Peyer's patch (tissue), 4 donors: ENCODE measurements around the gene MAP3K10. TPM values are rescaled to one million over a fixed set of nuclear protein-coding genes. Genes with fewer than 3 reads are reported as not detected.

Experiments used
- DNase-seq, 3 donors: peaks; one replicate each; pipeline ENCODE4 v3.0.0-alpha.2; 2017 to 2019
- H3K27ac ChIP-seq, 4 donors: fragments of 200-600 bp; sonication (generic); one replicate each; pipeline ENCODE4 v1.5.1; 2016 to 2019
- H3K27me3 ChIP-seq, 2 donors: fragments of 200-600 bp; sonication (generic); one replicate each; pipeline ENCODE4 v1.5.1; 2019
- H3K36me3 ChIP-seq, 3 donors: fragments of 200-600 bp; sonication (generic); one replicate each; pipeline ENCODE4 v1.5.1; 2016 to 2019
- H3K4me1 ChIP-seq, 4 donors: fragments of 200-600 bp; sonication (generic); one replicate each; pipeline ENCODE4 v1.5.1; 2016 to 2019
- H3K4me3 ChIP-seq, 4 donors: fragments of 200-600 bp; sonication (generic); 1 replicate in 3 of 4; 2 replicates in 1 of 4; pipeline ENCODE4 v1.5.1; 2016 to 2019; ENCODE audit warnings: mild to moderate bottlenecking in 1 of 4
- H3K9me3 ChIP-seq, 4 donors: fragments of 200-600 bp; sonication (generic); one replicate each; pipeline ENCODE4 v1.5.1; 2016 to 2019; ENCODE audit warnings: mild to moderate bottlenecking in 1 of 4
- POLR2A ChIP-seq, 2 donors: fragments of 450-650 bp; IDR thresholded peaks; one replicate each; pipeline ENCODE4 v1.5.1; 2017; ENCODE audit warnings: antibody characterized with exemption in 2 of 2, mild to moderate bottlenecking in 2 of 2, moderate library complexity in 2 of 2
- total RNA-seq, 4 donors: library from RNA; depleted of rRNA; stranded (reverse); fragments of >200 nt; gene quantifications; one replicate each; pipeline ENCODE4 v1.1.0, GENCODE V29; 2016
- TF ChIP-seq, protein P1 (sequence below), 6 experiments: fragments of 450-650 bp in 4 of 6; fragments of 200-600 bp in 2 of 6; sonication (generic) in 1 of 6; IDR thresholded peaks; one replicate each; pipeline ENCODE4 v1.5.1; 2017 to 2019; ENCODE audit warnings: antibody characterized with exemption in 6 of 6, mild to moderate bottlenecking in 3 of 6, moderate library complexity in 1 of 6

MAP3K10 gene
- total RNA-seq, 4 donors from 2014 or later = 8.1 to 64.4 (median 16.2) TPM

GRCh38 chr19:40231544-40232424 is 40.6 kb downstream of the MAP3K10 start:
- peaks cover 0 to 14% (median 0%) of the 10 kb centered on the region in 4 donors for H3K4me1 ChIP-seq
- TF ChIP-seq POLR2A (IDR thresholded peaks at IDR 0.05) = no peak
- TF ChIP-seq, protein P1, sequence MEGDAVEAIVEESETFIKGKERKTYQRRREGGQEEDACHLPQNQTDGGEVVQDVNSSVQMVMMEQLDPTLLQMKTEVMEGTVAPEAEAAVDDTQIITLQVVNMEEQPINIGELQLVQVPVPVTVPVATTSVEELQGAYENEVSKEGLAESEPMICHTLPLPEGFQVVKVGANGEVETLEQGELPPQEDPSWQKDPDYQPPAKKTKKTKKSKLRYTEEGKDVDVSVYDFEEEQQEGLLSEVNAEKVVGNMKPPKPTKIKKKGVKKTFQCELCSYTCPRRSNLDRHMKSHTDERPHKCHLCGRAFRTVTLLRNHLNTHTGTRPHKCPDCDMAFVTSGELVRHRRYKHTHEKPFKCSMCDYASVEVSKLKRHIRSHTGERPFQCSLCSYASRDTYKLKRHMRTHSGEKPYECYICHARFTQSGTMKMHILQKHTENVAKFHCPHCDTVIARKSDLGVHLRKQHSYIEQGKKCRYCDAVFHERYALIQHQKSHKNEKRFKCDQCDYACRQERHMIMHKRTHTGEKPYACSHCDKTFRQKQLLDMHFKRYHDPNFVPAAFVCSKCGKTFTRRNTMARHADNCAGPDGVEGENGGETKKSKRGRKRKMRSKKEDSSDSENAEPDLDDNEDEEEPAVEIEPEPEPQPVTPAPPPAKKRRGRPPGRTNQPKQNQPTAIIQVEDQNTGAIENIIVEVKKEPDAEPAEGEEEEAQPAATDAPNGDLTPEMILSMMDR (IDR thresholded peaks at IDR 0.05) = no peak
- peaks cover 0 to 40% (median 0%) of the 10 kb centered on the region in 3 donors for H3K36me3 ChIP-seq
- no peaks in the 10 kb centered on the region for H3K9me3 ChIP-seq
- no peak overlapping the region for H3K4me3 ChIP-seq
- DNase-seq = no peak
- H3K27me3 ChIP-seq = no peaks in the 10 kb centered on the region
- peak overlapping the region in 1 of 4 donors; percentile 35 for H3K27ac ChIP-seq

GRCh38 chr19:40232479-40232878 is 41.3 kb downstream of the MAP3K10 start:
- Histone ChIP-seq H3K36me3 (peaks cover 0 to 47% (median 0%) of the 10 kb centered on the region in 3 donors), H3K4me3 (no peak overlapping the region), H3K27ac (no peak overlapping the region), H3K9me3 (no peaks in the 10 kb centered on the region), H3K4me1 (peaks cover 0 to 12% (median 0%) of the 10 kb centered on the region in 4 donors), H3K27me3 (no peaks in the 10 kb centered on the region)
- TF ChIP-seq, protein P1 (IDR thresholded peaks at IDR 0.05) = no peak
- TF ChIP-seq POLR2A (IDR thresholded peaks at IDR 0.05) = no peak
- DNase-seq = no peak

DNA sequence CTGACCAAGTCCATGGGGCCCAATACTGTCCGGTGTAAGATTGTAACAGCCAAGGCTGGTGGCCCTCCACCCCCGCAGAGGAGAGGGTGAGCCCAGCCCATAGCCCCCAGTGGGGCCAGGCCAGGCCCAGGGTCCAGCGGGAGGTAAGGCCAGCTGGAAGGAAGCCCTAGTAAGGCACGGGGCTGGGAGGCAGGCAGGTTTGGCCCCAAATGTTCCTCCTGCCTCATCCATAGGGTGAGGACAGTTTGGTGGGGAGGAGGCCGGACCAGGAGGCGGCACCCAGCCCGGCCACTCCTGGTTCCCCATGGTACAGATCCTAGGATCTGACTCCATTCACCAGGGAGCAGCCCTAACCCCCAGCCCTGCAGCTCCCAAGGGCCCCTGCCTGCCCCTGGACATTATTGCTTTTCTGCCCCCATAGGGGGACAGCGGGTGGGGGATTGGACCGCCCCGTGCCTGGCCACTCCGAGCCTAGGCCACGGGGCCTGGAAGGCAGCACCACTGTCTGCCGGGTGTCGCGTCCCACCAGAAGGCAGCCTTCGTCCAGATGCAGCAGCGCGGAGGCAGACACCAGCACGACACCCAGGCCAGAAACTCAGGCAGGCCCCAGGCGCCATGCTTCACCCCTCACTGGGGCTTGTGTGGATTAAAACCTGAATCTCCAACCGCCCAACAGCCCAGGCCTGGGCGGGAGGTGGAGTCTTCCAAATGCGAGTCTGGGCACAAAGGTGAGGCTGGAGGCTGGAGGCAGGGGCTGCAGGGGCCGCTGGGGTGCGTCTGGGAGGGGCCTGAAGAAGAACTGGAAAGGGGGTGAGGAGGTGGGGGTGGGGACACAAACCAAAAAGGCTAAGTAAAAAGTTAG is 42.0 kb downstream of the MAP3K10 start:
- Histone ChIP-seq H3K36me3 (peaks cover 0 to 54% (median 0%) of the 10 kb centered on the region in 3 donors), H3K27me3 (no peaks in the 10 kb centered on the region), H3K4me1 (peaks cover 0 to 12% (median 0%) of the 10 kb centered on the region in 4 donors), H3K9me3 (no peaks in the 10 kb centered on the region), H3K27ac (no peak overlapping the region), H3K4me3 (no peak overlapping the region)
- no peak for DNase-seq
- no peak for TF ChIP-seq POLR2A (IDR thresholded peaks at IDR 0.05)
- TF ChIP-seq, protein P1 (IDR thresholded peaks at IDR 0.05) = no peak

GRCh38 chr19:40233811-40234389 is 42.7 kb downstream of the MAP3K10 start:
- Histone ChIP-seq H3K27ac (no peak overlapping the region), H3K4me3 (no peak overlapping the region), H3K27me3 (no peaks in the 10 kb centered on the region), H3K4me1 (peaks cover 0 to 12% (median 0%) of the 10 kb centered on the region in 4 donors), H3K9me3 (no peaks in the 10 kb centered on the region), H3K36me3 (peaks cover 0 to 60% (median 0%) of the 10 kb centered on the region in 3 donors)
- DNase-seq = no peak
- TF ChIP-seq, protein P1 (IDR thresholded peaks at IDR 0.05) = no peak
- TF ChIP-seq POLR2A (IDR thresholded peaks at IDR 0.05) = no peak
